SK-N-SH treated with all-trans-retinoic acid at 6 μM for 48 hours (cell line): Measurements from ENCODE around the gene ARSH.
A peak's percentile ranks its signal among the peaks of the same experiment; 100 is the strongest.

Experiments
- ATAC-seq: fragments of 200-7000 bp; cut with Tn5 transposase; 3 replicates; pipeline ENCODE4 v1.9.1; 2020; ENCODE audit warnings: mild to moderate bottlenecking, moderate library complexity
- ARNTL ChIP-seq: fragments of 450-650 bp; formaldehyde crosslinking; IDR thresholded peaks from 2 replicates; pipeline ENCODE4 v1.5.0; 2020; ENCODE audit warnings: low read depth, mild to moderate bottlenecking, moderate library complexity, borderline replicate concordance
- BACH2 ChIP-seq: fragments of 250-450 bp; sonication (Bioruptor Pico); IDR thresholded peaks from 2 replicates; pipeline ENCODE4 v1.9.0; 2021; ENCODE audit warnings: mild to moderate bottlenecking, borderline replicate concordance
- CSRNP3 ChIP-seq: fragments of 250-450 bp; sonication (Bioruptor Pico); IDR thresholded peaks from 2 replicates; pipeline ENCODE4 v1.5.1; 2021; ENCODE audit warnings: mild to moderate bottlenecking, moderate library complexity
- ESRRG ChIP-seq: fragments of 250-450 bp; sonication (Bioruptor Pico); IDR thresholded peaks from 2 replicates; pipeline ENCODE4 v1.6.1; 2021; ENCODE audit warnings: mild to moderate bottlenecking
- GLIS3 ChIP-seq: fragments of 250-450 bp; sonication (Bioruptor Pico); IDR thresholded peaks from 2 replicates; pipeline ENCODE4 v1.5.0; 2020; ENCODE audit warnings: mild to moderate bottlenecking, moderate library complexity
- ISL1 ChIP-seq: fragments of 250-450 bp; sonication (Bioruptor Pico); IDR thresholded peaks from 2 replicates; pipeline ENCODE4 v2.1.2; 2022; ENCODE audit warnings: mild to moderate bottlenecking, moderate library complexity
- OSR1 ChIP-seq: fragments of 250-450 bp; sonication (Bioruptor Pico); IDR thresholded peaks from 2 replicates; pipeline ENCODE4 v1.8.0; 2022; ENCODE audit warnings: moderate library complexity, mild to moderate bottlenecking, inconsistent platforms
- PATZ1 ChIP-seq: fragments of 250-450 bp; sonication (Bioruptor Pico); IDR thresholded peaks from 2 replicates; pipeline ENCODE4 v1.8.0; 2020; ENCODE audit warnings: mild to moderate bottlenecking, moderate library complexity, borderline replicate concordance
- POU6F1 ChIP-seq: fragments of 250-450 bp; sonication (Bioruptor Pico); IDR thresholded peaks from 2 replicates; pipeline ENCODE4 v1.8.0; 2021; ENCODE audit warnings: low read depth, mild to moderate bottlenecking, moderate library complexity, borderline replicate concordance
- PPARA ChIP-seq: fragments of 250-450 bp; sonication (Bioruptor Pico); IDR thresholded peaks from 2 replicates; pipeline ENCODE4 v1.5.0; 2020; ENCODE audit warnings: mild to moderate bottlenecking, borderline replicate concordance
- RARB ChIP-seq: fragments of 250-450 bp; sonication (Bioruptor Pico); IDR thresholded peaks from 2 replicates; pipeline ENCODE4 v1.8.0; 2021; ENCODE audit warnings: mild to moderate bottlenecking, moderate library complexity
- SNAI2 ChIP-seq: fragments of 250-450 bp; sonication (Bioruptor Pico); IDR thresholded peaks from 2 replicates; pipeline ENCODE4 v1.5.0; 2020; ENCODE audit warnings: mild to moderate bottlenecking, moderate library complexity
- TCF4 ChIP-seq: fragments of 250-450 bp; sonication (Bioruptor Pico); IDR thresholded peaks from 2 replicates; pipeline ENCODE4 v1.8.0; 2021; ENCODE audit warnings: mild to moderate bottlenecking, moderate library complexity, borderline replicate concordance
- TOX ChIP-seq: fragments of 250-450 bp; sonication (Bioruptor Pico); IDR thresholded peaks from 2 replicates; pipeline ENCODE4 v1.8.0; 2021; ENCODE audit warnings: mild to moderate bottlenecking, moderate library complexity, borderline replicate concordance
- TSHZ2 ChIP-seq: fragments of 250-450 bp; sonication (Bioruptor Pico); IDR thresholded peaks from 2 replicates; pipeline ENCODE4 v1.5.0; 2020; ENCODE audit warnings: mild to moderate bottlenecking, moderate library complexity
- ZC3H10 ChIP-seq: fragments of 250-450 bp; sonication (Bioruptor Pico); IDR thresholded peaks from 2 replicates; pipeline ENCODE4 v1.5.1; 2021; ENCODE audit warnings: mild to moderate bottlenecking, moderate library complexity
- ZFP3 ChIP-seq: fragments of 250-450 bp; sonication (Bioruptor Pico); IDR thresholded peaks from 2 replicates; pipeline ENCODE4 v1.5.0; 2020; ENCODE audit warnings: mild to moderate bottlenecking, moderate library complexity
- ZFP30 ChIP-seq: fragments of 450-650 bp; formaldehyde crosslinking; IDR thresholded peaks from 2 replicates; pipeline ENCODE4 v1.5.0; 2022; ENCODE audit warnings: mild to moderate bottlenecking, moderate library complexity
- ZNF565 ChIP-seq: fragments of 450-650 bp; formaldehyde crosslinking; conservative IDR thresholded peaks from 2 replicates; pipeline ENCODE4 v1.5.0; 2020; ENCODE audit warnings: low read depth, mild to moderate bottlenecking, moderate library complexity
- ZNF70 ChIP-seq: fragments of 450-650 bp; formaldehyde crosslinking; IDR thresholded peaks from 2 replicates; pipeline ENCODE4 v1.5.0; 2020; ENCODE audit warnings: mild to moderate bottlenecking, moderate library complexity
- ZNF8 ChIP-seq: fragments of 450-650 bp; formaldehyde crosslinking; IDR thresholded peaks from 2 replicates; pipeline ENCODE4 v1.5.0; 2020; ENCODE audit warnings: mild to moderate bottlenecking, moderate library complexity

Gene ARSH

GRCh38 chrX:2967584-2967983, 38.8 kb upstream of the ARSH start:
- TF ChIP-seq CSRNP3 (CRISPR knock-in tag), result no peak
- TF ChIP-seq TSHZ2 (CRISPR knock-in tag), result no peak
- no peak for TF ChIP-seq ESRRG (CRISPR knock-in tag)
- TF ChIP-seq SNAI2 (CRISPR knock-in tag), result no peak
- TF ChIP-seq ZNF8 (CRISPR knock-in tag), result no peak
- no peak for TF ChIP-seq RARB (CRISPR knock-in tag)
- no peak for TF ChIP-seq ZNF565 (CRISPR knock-in tag)
- TF ChIP-seq GLIS3 (CRISPR knock-in tag), result no peak
- no peak for TF ChIP-seq PPARA (CRISPR knock-in tag)
- no peak for TF ChIP-seq ZFP30 (CRISPR knock-in tag)
- TF ChIP-seq ZNF70 (CRISPR knock-in tag), result no peak
- no peak for TF ChIP-seq ZFP3 (CRISPR knock-in tag)
- TF ChIP-seq POU6F1 (CRISPR knock-in tag), result no peak
- TF ChIP-seq, all 23 proteins: peak for 0
- no peak for ATAC-seq

GRCh38 chrX:2967998-2968909, 38.1 kb upstream of the ARSH start:
- TF ChIP-seq POU6F1 (CRISPR knock-in tag), result no peak
- no peak for TF ChIP-seq ESRRG (CRISPR knock-in tag)
- TF ChIP-seq TOX (CRISPR knock-in tag), result no peak
- TF ChIP-seq CSRNP3 (CRISPR knock-in tag), result no peak
- TF ChIP-seq BACH2 (CRISPR knock-in tag), result no peak
- no peak for TF ChIP-seq OSR1 (CRISPR knock-in tag)
- TF ChIP-seq TCF4 (CRISPR knock-in tag), result no peak
- no peak for TF ChIP-seq ZNF70 (CRISPR knock-in tag)
- no peak for TF ChIP-seq ZFP30 (CRISPR knock-in tag)

GRCh38 chrX:2969021-2969420, 37.3 kb upstream of the ARSH start:
- ATAC-seq, result no peak
- no peak for TF ChIP-seq ISL1 (CRISPR knock-in tag)
- TF ChIP-seq ESRRG (CRISPR knock-in tag), result no peak
- no peak for TF ChIP-seq GLIS3 (CRISPR knock-in tag)
- TF ChIP-seq ZFP3 (CRISPR knock-in tag), result no peak
- TF ChIP-seq ARNTL (CRISPR knock-in tag), result no peak
- no peak for TF ChIP-seq RARB (CRISPR knock-in tag)
- TF ChIP-seq ZNF8 (CRISPR knock-in tag), result no peak
- TF ChIP-seq POU6F1 (CRISPR knock-in tag), result no peak
- TF ChIP-seq ZNF70 (CRISPR knock-in tag), result no peak
- TF ChIP-seq CSRNP3 (CRISPR knock-in tag), result no peak
- TF ChIP-seq ZC3H10 (CRISPR knock-in tag), result no peak
- TF ChIP-seq PATZ1 (CRISPR knock-in tag), result no peak
- TF ChIP-seq OSR1 (CRISPR knock-in tag), result no peak
- TF ChIP-seq TOX (CRISPR knock-in tag), result no peak

More at GRCh38 chrX:2967998-2968909, 38.1 kb upstream of the ARSH start:
- ATAC-seq, result peak; percentile 78
